ENCODE measurements around the gene OR14A2.
"Not testable (repeated sequence)": the region's sequence is repeated elsewhere in the genome, so short reads cannot be mapped to it uniquely, and the experiment has no call there.

The OR14A2 gene
- long read RNA-seq, donor 1, result 0 reads
- long read RNA-seq, donor 2, result 0 reads
- long read RNA-seq, donor 3, result 0 reads
- long read RNA-seq, donor 4, result 0 reads
- long read RNA-seq, donor 5, result 0 reads
- long read RNA-seq, donor 6, result 0 reads
- long read RNA-seq, donor 7, result 0 reads
- long read RNA-seq, donor 8, result 0 reads

DNA sequence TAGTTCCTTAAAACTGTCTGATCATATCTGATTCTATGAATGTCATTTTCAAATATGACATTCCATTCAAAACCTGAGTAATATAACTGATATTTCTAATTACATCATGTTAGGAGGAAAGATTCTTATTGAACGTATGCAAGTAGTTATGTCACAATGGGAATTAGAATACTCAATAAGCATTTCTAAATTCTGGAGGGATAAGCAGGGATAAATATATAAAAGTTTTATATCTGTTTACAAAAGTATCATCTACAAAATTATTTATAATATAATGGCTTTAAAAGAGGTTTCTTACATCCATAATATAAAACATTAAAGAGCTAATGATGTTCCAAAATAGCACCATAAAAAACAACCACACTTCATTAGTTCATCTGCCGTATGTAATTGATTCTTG lies at the start of gene OR14A2:
TSS of gene OR14A2 (minus strand) at position 101 of the 400 bp plus-strand sequence.
- no peak for DNase-seq

DNA sequence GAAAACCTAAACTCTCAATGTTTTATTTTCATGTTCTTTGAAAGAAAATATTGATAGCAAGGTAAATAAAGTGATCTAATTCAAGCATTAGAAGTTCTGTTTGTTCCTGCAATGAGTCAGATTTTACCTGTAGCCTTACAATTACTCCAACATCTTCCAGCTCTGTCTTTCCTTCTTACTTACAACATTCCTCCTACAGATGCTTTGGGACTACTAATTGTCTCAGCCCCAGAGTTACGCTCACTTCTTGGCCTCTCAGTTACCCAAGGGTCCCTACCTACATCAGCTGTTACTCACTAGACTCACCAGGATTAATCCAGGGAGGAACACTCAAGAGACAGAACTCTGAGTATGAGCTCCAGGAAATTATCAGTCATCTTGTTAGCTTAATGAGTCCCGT lies 49.6 kb upstream of the OR14A2 start:
- DNase-seq, result no peak

DNA sequence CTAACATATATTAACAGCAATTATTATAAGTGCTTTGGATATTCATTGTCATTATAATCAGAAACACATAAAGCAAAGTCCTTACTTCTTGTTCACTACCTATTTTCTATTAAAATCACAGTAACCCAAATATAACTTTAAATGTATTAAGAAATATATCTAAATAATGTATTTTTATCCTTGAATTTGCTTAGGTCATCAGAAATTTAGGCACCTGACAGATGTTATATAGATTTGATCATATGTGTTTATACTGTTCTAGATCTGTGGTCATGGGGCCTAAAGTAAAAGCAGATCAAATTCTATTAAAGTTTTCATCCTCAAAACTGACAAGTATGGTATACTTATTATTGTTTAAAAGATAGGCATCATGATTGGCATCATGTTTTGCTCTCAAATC lies 21.7 kb upstream of the OR14A2 start:
- no peak for DNase-seq

DNA sequence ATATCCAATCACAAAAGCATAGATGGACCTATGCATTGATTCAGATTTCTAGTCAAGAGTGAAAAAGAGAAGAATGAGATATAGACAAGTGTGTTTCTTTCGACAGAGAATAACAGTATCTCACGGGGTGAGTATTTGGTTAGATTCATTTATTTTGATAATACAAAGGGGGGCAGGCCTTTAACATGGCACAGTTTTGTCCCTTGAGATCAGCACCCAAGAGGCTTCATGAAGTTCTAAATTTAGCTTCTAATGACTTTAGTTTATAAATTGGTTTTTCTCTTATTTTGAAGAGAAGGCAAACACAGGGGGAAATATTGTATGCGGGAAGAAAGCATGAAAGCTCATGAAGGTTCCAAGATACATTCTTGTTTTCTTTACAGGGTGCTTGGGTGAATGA lies 12.5 kb upstream of the OR14A2 start, which contains the start of gene OR1C1:
TSS of gene OR1C1 (minus strand) at position 101 of the 400 bp plus-strand sequence. CDS start 2,150 bp downstream, outside the sequence.
- no peak for DNase-seq

DNA sequence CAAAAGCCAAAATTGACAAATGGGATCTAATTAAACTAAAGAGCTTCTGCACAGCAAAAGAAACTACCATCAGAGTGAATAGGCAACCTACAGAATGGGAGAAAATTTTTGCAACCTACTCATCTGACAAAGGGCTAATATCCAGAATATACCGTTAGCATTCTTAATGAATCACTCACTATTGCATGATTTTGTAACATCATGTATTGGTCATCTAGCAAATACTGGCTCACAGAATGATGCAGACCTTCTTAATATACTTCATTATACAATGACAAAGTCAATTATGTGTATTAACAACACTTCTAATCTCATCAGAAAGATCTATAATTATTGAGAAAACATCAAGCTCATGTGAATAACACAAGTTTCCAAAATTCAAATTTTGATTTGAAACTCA lies 6.4 kb upstream of the OR14A2 start:
- not testable (repeated sequence) for DNase-seq

DNA sequence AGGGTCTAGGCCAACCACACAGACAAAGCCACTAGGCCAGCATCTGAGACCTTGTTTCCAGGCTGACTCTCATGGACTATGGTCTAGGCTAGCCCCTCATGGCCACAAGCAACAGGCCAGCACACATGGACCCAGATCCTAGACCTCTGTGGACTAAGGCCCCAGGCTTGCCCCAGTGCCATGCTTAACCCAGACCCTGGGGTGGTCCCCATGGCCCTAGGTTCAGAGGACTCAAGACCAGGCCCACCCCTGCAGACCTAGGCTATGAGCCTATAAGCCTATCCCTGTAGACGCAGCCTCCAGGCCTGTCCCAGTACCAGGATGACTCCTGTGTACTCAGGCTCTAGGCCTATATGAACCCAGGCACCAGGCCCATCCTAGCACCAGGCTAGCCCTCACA lies 1.9 kb upstream of the OR14A2 start:
- DNase-seq, result no peak

DNA sequence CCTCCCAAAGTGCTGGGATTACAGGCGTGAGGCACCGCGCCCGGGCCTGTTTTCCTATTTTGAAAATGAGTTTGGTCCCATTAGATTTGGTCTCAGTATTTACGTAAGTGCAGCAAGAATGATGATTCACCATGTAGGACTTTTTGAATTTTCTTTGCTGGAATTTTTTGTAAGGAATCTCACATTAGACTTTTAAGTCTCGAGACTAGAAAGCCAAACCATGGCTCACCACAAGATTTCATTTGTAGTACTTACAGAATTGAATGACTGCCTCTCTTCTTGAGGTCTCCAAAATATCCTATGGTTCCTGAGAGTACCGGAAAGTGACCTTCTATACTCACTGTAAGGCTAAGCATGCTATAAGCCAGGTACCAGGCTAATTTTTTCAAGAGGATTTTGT lies 325 bp downstream of the OR14A2 start:
- no peak for DNase-seq

DNA sequence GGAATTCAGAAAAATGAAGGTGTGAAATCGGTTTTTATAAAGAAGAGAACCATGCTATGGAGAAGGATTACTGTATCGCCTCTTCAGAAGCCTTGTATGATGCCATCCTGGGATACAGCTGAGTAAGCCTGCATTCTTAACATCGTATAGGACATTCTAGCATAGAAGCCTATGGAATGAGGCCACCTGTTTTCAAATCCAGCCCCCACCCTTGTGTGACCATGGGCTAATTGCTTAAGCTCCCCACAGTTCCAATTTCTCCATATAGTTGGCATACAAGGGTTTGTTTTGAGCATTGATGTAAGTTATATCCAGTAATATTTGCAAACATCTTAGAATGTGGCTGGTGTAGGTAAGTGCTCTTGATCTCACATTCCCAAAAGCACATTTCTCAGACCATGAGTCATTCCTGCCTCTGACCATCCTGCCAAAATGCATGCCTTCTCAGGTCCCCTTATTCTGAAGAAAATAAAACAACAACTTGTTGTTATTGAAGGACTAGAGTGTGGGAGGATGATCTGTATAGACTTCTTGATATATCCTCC lies 1.5 kb downstream of the OR14A2 start:
- no peak for DNase-seq

DNA sequence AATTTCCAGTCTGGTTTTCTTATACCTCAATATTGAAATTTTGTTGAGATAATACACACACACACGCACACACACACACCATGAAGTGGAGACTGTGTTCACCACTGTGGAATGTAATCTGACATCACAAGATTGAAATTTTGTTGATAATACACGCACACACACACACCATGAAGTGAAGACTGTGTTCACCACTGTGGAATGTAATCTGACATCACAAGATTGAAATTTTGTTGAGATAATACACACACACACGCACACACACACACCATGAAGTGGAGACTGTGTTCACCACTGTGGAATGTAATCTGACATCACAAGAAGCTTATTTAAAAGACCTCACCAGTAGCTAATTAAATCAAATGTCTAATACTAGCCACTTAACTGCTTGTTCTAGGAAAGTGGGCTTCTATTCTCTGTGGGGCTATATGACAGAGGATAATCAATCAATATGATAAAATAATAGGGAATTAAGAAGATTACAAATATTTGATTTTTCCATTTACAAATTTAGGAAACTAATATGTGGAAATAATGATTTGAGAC lies 5.7 kb downstream of the OR14A2 start:
- DNase-seq, result not testable (repeated sequence)

DNA sequence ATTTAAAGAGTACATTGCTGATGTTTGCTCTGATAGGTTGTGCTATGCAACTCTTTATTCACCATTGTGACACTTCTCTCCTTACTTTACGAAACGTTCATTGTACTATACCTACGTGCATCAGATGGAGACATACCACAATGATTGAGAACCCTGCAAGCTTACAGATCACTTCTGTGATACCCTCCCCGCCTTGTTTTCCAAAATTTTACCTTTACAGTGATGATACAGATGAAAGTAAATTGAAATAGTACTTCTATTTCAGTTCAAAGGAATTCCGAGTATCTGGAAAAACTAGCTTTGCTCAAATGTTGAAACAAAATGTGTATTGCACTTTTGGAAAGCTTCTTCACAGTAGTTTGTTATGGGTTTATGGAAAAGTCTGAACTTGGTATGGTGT lies 6.2 kb downstream of the OR14A2 start:
- DNase-seq, result no peak

DNA sequence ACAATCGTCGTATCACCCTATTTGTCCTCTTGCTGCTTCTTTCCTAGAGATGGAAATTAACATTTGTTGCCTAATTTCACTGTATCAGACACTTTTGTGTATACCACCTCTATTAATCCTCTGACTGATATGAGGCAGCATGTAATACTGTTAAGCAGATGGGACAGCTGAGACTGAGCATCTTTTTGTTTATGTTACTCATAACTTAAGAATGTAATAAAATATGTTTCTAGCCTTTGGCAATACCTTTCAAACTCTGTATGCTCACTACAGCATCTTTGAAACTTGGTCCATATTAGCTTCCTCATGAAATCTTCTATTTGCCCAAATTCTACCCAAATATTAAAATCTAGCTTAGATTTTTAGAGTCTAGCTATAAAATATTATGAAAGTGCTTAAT lies 7.2 kb downstream of the OR14A2 start:
- DNase-seq, result no peak

DNA sequence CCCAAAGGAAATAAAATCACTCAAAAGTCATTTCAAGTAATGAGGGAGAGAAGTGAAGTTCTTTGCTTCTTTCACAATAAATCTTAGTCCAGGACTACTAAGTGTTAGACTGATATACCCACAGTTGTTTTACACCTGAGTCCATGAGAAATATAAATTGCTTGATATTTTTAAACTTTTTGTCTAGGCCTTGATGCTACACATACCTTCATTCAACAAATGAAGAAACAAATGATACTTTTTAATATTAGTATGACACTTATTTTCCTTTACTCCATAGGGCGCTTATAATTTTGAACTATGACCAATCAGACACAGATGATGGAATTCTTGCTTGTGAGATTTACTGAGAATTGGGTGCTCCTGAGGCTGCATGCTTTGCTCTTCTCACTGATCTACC lies 9.6 kb downstream of the OR14A2 start, which contains the start of gene OR14K1:
TSS of gene OR14K1 (plus strand) at position 301 of the 400 bp plus-strand sequence. CDS start at position 301, 0 bp downstream.
- no peak for DNase-seq

DNA sequence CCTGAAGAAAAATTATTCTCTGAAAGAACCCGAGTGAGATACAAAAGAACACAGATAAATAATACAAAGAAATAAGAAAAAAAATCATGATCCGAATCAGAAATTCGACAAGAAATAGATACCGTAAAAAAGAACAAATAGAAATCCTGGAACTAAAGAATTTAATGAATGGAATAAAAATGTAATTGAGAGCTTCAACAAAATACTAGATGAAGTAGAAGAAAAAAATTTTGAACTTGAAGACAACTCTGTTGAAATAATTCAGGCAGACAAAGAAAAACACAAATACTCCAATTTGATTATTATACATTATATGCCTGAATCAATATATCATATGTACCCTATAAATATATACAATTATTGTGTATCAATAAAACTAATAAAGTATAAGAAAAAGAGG lies 26.7 kb downstream of the OR14A2 start:
- DNase-seq, result no peak

DNA sequence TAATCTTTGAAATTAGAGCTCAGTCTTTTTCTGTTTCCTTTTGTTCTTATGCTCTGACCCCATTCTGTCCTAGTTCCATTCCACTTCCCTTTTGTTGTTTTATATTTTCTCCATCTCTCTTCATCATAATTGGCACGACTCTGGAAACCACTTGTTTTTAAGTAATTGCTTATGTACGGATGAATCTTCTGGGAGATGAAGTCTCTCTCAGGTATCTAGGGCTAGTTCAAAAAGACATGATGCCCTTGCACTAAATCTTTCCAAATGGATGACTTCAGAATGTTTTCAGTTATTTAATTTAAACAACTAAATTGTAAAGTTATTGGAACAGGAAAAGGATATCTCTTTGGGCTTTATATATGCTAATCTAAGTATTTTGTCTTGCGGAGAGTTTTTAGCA lies 31.4 kb downstream of the OR14A2 start, which contains the start of gene OR6F1:
TSS of gene OR6F1 (minus strand) at position 101 of the 400 bp plus-strand sequence. CDS start 3,891 bp downstream, outside the sequence.
- no peak for DNase-seq

DNA sequence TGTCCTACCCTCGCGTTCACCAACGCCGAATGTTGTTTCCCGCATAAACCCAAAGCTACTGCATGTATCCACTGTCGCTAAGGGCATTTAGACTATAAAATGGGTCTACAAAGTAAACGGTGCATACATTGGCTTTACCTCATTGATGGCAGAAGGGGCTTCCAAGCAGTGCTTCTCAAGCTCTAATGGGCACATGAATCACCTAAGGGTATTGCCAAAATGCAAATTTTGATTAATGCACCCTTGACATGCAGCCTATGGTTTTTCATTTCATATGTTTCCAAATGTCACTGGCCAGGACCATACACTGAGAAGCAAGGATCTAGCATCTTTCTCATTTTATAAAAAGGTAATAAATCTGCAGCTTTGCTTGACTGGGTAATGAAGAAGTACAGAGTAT lies 34.2 kb downstream of the OR14A2 start:
- no peak for DNase-seq

DNA sequence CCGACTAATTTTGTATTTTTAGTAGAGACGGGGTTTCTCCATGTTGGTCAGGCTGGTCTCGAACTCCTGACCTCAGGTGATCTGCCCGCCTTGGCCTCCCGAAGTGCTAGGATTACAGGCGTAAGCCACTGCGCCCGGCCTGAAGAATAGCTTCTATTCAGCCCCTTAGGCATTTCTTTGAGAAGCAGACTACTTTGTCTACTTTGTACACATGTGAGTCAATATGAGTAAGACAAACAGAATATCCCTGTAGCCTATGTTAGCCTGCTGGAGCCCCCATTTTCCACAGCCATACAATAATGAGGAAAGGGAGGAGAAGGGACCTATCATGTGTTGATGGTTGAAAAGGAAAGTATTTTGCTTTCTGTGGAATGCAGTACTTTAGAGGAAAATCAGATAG lies 37.3 kb downstream of the OR14A2 start:
- DNase-seq, result not testable (repeated sequence)

DNA sequence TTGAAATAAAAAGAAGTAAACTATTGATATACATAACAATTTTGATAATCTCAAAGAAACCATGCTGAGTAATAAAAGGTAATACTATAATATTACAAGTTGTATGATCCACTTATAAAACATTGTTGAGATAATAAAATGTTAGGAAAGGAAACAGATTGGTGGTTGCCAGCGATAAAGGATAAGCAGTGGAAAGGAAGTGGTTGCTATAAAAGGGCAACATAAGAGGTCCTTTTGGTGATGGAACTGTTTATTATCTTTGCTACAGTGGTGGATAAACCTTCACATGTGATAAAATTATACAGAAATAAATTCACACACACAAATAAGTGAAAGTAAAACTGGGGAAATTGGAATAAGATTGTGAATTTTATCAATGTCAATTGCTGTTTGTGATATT lies 46.6 kb downstream of the OR14A2 start:
- no peak for DNase-seq

DNA sequence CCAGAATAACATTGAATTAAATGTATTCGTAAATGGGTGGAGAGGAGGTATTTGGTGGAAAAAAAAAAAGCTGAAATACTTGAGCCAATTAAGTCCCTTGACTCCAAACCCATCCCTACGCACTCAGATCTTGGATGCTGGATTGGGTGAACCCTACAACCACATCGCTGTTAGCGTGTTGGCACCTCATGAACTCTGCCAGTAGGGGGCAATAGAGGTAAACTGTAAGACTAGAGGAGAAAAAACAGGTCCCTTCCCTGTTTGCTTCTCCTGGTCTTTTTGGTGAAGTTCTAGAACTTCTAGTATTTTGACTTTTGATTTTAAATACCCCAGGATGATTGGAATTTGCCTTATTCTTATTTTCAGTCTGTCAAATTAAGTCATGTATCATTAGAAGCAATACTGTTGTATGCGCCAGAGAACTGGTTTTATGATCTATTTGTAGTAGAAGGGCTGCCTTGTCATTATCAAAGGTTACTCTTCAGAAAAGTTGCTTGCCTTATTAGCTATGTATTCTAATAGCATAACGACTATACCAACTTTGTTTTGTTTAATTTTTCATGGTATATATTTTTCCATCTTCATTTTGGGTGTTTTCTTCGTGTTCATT lies 66.5 kb downstream of the OR14A2 start:
- DNase-seq, result no peak

DNA sequence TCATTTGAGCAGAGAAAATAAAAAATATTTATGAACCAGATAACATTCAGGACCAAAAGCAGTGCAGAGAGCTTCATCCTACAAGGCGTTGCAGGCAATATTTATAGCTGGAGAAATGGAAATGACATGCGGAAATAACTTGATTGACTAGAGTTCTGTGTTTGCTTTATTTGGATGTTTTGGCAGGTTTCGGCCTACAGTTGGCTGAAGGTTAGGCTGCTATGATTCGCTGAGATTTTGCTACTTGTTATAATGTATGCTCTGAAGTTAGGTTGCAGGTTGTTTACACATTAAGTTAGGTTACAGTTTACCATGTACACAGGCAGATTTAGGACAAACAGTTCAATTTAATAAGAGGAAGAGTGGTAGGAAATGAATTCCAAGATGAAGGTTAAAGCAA lies 67.8 kb downstream of the OR14A2 start:
- no peak for DNase-seq

DNA sequence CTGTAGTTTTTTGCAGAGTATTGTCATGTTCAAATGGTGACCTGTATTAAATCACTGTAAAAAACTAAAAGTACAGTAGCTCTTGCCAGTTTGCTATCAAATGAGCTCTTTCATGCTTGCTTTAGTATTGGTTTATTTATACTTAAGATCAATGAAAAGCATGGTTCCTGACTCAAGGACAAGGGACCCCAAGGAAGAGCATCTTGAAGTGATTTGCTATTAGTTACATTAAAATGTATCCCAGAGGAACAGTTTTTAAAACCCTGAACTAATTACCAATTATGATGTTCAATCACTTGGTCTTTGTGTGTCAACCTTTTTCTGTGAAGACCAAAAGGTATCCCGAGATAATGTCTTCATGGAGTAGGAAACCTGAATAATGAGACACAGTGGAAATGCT lies 68.3 kb downstream of the OR14A2 start, which contains the start of gene OR13G1:
TSS of gene OR13G1 (minus strand) at position 101 of the 400 bp plus-strand sequence. CDS start 6,698 bp downstream, outside the sequence.
- no peak for DNase-seq

Data from right kidney (tissue), 9 donors.